B cell (primary cell): ENCODE measurements around the gene MAGEB6B. TPM values are rescaled to one million over a fixed set of nuclear protein-coding genes. Genes with fewer than 3 reads are reported as not detected.

Source experiments
- ATAC-seq: fragments of 200-7000 bp; cut with Tn5 transposase; one replicate; pipeline ENCODE4 v1.10.0; 2021; ENCODE audit warnings: low read depth, mild to moderate bottlenecking, moderate number of reproducible peaks, moderate library complexity
- CTCF ChIA-PET: fragments of 350-600 bp; sonication (Branson Sonifier 250); formaldehyde crosslinking; loops from one replicate; lab custom pipeline; 2021; ENCODE audit warnings: antibody characterized with exemption, inconsistent platforms; lab: Charles Lee
- POLR2A ChIA-PET: fragments of 350-600 bp; sonication (Branson Sonifier 250); formaldehyde crosslinking; loops from one replicate; lab custom pipeline; 2021; ENCODE audit warnings: antibody characterized with exemption; lab: Charles Lee
- DNase-seq: peaks from one replicate; pipeline ENCODE4 v3.0.0; 2013
- H2AFZ ChIP-seq: 2 replicates; pipeline ENCODE4 v1.6.1; 2012; ENCODE audit warnings: mild to moderate bottlenecking, low read depth, low read length; ENCODE audit not compliant: insufficient read depth, poor library complexity, severe bottlenecking
- H3K27ac ChIP-seq, 2 donors: 1 replicate in 1 of 2; 2 replicates in 1 of 2; pipeline ENCODE4 v1.5.1; 2012 to 2013; ENCODE audit warnings: low read length in 2 of 2, mild to moderate bottlenecking in 2 of 2, moderate library complexity in 1 of 2
- H3K27me3 ChIP-seq, 4 experiments: fragments of 200-600 bp in 1 of 4; sonication (generic) in 1 of 4; replicated peaks in 1 of 4; 1 replicate in 2 of 4; 2 replicates in 2 of 4; pipeline versions ENCODE4 v1.6.1 to v1.7.0; 2013 to 2016; ENCODE audit warnings: low read length in 3 of 4, mild to moderate bottlenecking in 2 of 4, mixed read lengths in 1 of 4, moderate library complexity in 1 of 4; ENCODE audit not compliant: insufficient read depth in 4 of 4, control insufficient read depth in 3 of 4; ENCODE audit errors: control extremely low read depth in 1 of 4
- H3K36me3 ChIP-seq, 2 experiments: replicated peaks in 1 of 2; 1 replicate in 1 of 2; 2 replicates in 1 of 2; pipeline versions ENCODE4 v1.6.1 to v1.7.1; 2013; ENCODE audit warnings: low read length in 1 of 2; ENCODE audit not compliant: insufficient read depth in 2 of 2, control insufficient read depth in 1 of 2; ENCODE audit errors: control extremely low read depth in 1 of 2, extremely low read depth in 1 of 2
- H3K4me1 ChIP-seq, 2 donors: fragments of 200-600 bp in 1 of 2; sonication (generic) in 1 of 2; 1 replicate in 1 of 2; 2 replicates in 1 of 2; pipeline versions ENCODE4 v1.5.1 to v1.6.1; 2013 to 2017; ENCODE audit warnings: low read length in 2 of 2; ENCODE audit not compliant: control insufficient read depth in 2 of 2, insufficient read depth in 2 of 2
- H3K4me2 ChIP-seq: replicated peaks from 2 replicates; pipeline ENCODE3; 2012; ENCODE audit warnings: mild to moderate bottlenecking, low read depth, low read length; ENCODE audit not compliant: poor library complexity, severe bottlenecking
- H3K4me3 ChIP-seq, 5 experiments: fragments of 200-600 bp in 1 of 5; sonication (generic) in 1 of 5; 1 replicate in 3 of 5; 2 replicates in 2 of 5; pipeline versions ENCODE4 v1.5.1 to v1.7.0; 2011 to 2016; ENCODE audit warnings: low read length in 4 of 5, mild to moderate bottlenecking in 4 of 5, low read depth in 2 of 5, control low read depth in 1 of 5, moderate library complexity in 1 of 5; ENCODE audit not compliant: insufficient read depth in 1 of 5; ENCODE audit errors: control extremely low read depth in 1 of 5, extremely low read depth in 1 of 5
- H3K79me2 ChIP-seq: fragments of 200-600 bp; sonication (generic); one replicate; pipeline ENCODE4 v1.6.0; 2016; ENCODE audit warnings: low read length; ENCODE audit not compliant: control insufficient read depth, insufficient read depth
- H3K9ac ChIP-seq: fragments of 200-600 bp; sonication (generic); 2 replicates; pipeline ENCODE4 v1.6.1; 2017; ENCODE audit warnings: mild to moderate bottlenecking, low read length, moderate library complexity
- H3K9me3 ChIP-seq, 3 donors: one replicate each; pipeline versions ENCODE4 v1.6.1 to v1.7.1; 2013; ENCODE audit warnings: low read length in 2 of 3; ENCODE audit not compliant: control insufficient read depth in 2 of 3, insufficient read depth in 1 of 3; ENCODE audit errors: control extremely low read depth in 1 of 3
- H4K20me1 ChIP-seq: 2 replicates; pipeline ENCODE4 v1.6.0; 2012; ENCODE audit warnings: mild to moderate bottlenecking, low read length; ENCODE audit not compliant: insufficient read depth, control insufficient read depth, poor library complexity, severe bottlenecking
- H3K27ac Mint-ChIP-seq: one replicate; pipeline ENCODE4 v1.8.0; 2021; ENCODE audit warnings: mixed read lengths
- H3K27me3 Mint-ChIP-seq: one replicate; pipeline ENCODE4 v1.8.0; 2021; ENCODE audit warnings: mixed read lengths
- H3K4me1 Mint-ChIP-seq: one replicate; pipeline ENCODE4 v1.8.0; 2021; ENCODE audit warnings: mixed read lengths
- H3K4me3 Mint-ChIP-seq: one replicate; pipeline ENCODE4 v1.8.0; 2021; ENCODE audit warnings: mixed read lengths
- H3K9me3 Mint-ChIP-seq: one replicate; pipeline ENCODE4 v1.8.0; 2022; ENCODE audit warnings: mixed read lengths; ENCODE audit not compliant: insufficient read depth
- EZH2 ChIP-seq: IDR thresholded peaks from 2 replicates; pipeline ENCODE4 v1.6.1; 2012; ENCODE audit warnings: borderline replicate concordance, low read depth, mild to moderate bottlenecking, moderate library complexity, low read length; ENCODE audit not compliant: insufficient read depth, poor library complexity, severe bottlenecking
- WGBS: methylation state at CpG from one replicate; pipeline ENCODE4 v1.1.5; 2013; ENCODE audit warnings: missing lambda C conversion rate; ENCODE audit not compliant: insufficient coverage; 5-methylcytosine and 5-hydroxymethylcytosine counted together
- intact Hi-C: fragments of 100-400 bp; cut with micrococcal nuclease; formaldehyde crosslinking; loops from one replicate; pipeline ENCODE4 v1.10.0; 2022
- polyA minus RNA-seq: library from RNA; depleted of rRNA, polyadenylated mRNA; stranded (reverse); fragments of >200 nt; gene quantifications from 2 replicates; pipeline ENCODE4 v1.2.3, GENCODE V29; 2012
- polyA plus RNA-seq: library from polyadenylated mRNA; depleted of rRNA; stranded (reverse); fragments of >200 nt; gene quantifications from 2 replicates; pipeline ENCODE4 v1.2.3, GENCODE V29; 2012
- total RNA-seq, 2 donors: library from RNA; stranded (reverse); fragments of 120-200 nt in 1 of 2; gene quantifications; 1 replicate in 1 of 2; 2 replicates in 1 of 2; pipeline versions ENCODE4 v1.2.3 to v1.2.4, GENCODE V29; 2013 to 2022
- TF ChIP-seq, protein P1 (sequence below): fragments of 200-600 bp; IDR thresholded peaks from one replicate; pipeline ENCODE4 v1.8.0; 2022; ENCODE audit warnings: antibody characterized with exemption, mild to moderate bottlenecking

The MAGEB6B gene, protein sequence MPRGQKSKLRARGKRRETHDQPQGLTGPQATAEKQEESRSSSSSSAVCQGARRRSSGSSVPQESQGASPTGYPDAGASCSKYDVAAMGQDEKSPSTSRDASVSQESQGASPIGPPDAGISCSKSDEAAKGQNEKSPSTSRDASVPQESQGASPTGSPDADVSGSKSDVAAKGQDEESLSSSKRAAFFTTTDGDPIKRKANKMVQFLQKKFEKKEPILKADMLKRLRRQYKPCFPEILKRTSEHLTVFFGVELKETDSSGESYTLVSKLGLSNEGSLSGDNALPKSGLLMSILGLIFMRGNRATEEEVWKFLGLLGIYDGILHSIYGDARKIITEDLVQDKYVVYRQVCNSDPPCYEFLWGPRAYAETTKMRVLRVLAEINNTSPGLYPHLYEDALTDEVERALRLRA
- not detected in 2 replicates for total RNA-seq
- total RNA-seq (2013), result not detected
- polyA plus RNA-seq, result not detected in 2 replicates
- polyA minus RNA-seq, result not detected in 2 replicates

DNA sequence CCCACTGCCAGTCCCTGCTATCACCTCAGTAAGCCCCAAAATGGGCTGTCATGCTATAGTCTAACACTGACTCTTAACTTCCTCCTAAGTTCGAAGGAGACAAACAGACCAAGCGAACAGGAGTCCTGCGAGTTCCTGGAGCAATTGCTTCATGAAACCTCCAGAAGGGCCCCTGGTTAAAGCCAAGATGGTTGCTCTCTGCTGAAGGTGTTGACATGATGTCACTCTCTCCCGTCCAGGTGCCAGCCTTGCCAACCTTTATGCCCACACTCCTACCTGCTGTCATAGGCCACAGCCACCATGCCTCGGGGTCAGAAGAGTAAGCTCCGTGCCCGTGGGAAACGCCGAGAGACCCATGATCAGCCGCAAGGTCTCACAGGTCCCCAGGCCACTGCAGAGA, at the start of gene MAGEB6B:
Gene MAGEB6B, plus strand, starts transcription at position 301 of the 400 bp plus-strand sequence. Its CDS starts 0 bp downstream, at position 301.
- CTCF ChIA-PET, result no interaction called here
- Mint-ChIP-seq H3K27me3 (no peaks in the 10 kb centered on the region), H3K4me1 (no peaks in the 10 kb centered on the region), H3K9me3 (no peaks in the 10 kb centered on the region), H3K4me3 (no peak within 1 kb of the TSS), H3K27ac (no peak within 1 kb of the TSS)
- Histone ChIP-seq H3K27ac (no peak within 1 kb of the TSS), H3K4me2 (no peak within 1 kb of the TSS), H3K36me3 (no peaks in the 10 kb centered on the region), H3K9ac (no peak within 1 kb of the TSS), H3K79me2 (no peaks in the 10 kb centered on the region), H3K4me3 (no peak within 1 kb of the TSS), H3K9me3 (peaks cover 0 to 11% (median 0%) of the 10 kb centered on the region in 3 donors), H2AFZ (no peak within 1 kb of the TSS), H4K20me1 (no peaks in the 10 kb centered on the region), H3K27me3 (no peaks in the 10 kb centered on the region), H3K4me1 (no peaks in the 10 kb centered on the region)
- DNase-seq (no peak), ATAC-seq (no peak)
- WGBS, result 99% methylated on average over 8 of the region's 10 CpGs
- intact Hi-C loops, result no loop called here
- POLR2A ChIA-PET, result no interaction called here
- TF ChIP-seq EZH2, result no peak
- TF ChIP-seq, protein P1, sequence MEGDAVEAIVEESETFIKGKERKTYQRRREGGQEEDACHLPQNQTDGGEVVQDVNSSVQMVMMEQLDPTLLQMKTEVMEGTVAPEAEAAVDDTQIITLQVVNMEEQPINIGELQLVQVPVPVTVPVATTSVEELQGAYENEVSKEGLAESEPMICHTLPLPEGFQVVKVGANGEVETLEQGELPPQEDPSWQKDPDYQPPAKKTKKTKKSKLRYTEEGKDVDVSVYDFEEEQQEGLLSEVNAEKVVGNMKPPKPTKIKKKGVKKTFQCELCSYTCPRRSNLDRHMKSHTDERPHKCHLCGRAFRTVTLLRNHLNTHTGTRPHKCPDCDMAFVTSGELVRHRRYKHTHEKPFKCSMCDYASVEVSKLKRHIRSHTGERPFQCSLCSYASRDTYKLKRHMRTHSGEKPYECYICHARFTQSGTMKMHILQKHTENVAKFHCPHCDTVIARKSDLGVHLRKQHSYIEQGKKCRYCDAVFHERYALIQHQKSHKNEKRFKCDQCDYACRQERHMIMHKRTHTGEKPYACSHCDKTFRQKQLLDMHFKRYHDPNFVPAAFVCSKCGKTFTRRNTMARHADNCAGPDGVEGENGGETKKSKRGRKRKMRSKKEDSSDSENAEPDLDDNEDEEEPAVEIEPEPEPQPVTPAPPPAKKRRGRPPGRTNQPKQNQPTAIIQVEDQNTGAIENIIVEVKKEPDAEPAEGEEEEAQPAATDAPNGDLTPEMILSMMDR, result no peak

DNA sequence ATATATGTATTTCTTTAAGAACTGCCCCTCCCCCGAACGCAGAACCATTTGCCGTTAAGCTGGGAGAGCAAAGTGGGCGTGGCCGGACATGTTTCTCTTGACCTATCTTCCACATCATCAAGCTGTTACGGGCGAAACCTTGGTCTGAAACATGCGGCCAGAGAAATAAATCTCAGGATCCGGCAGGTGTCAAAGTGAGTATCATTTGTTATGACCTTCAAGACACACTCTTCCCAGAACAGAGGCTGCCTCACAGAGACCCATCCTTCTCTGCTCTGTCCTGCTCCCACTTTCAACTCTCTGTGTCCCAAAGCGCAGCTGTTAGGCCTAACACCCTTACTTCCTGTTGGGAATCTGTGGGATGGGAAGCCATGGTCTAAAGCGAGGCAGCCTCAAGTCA, 22.1 kb upstream of the MAGEB6B start, which contains the start of gene MAGEB18:
Gene MAGEB18, plus strand, starts transcription at position 70 of the 400 bp plus-strand sequence. CDS start 643 bp downstream, outside the sequence.
- Mint-ChIP-seq H3K9me3 (peaks cover 2% of the 10 kb centered on the region), H3K4me3 (no peak within 1 kb of the TSS), H3K4me1 (no peaks in the 10 kb centered on the region), H3K27me3 (no peaks in the 10 kb centered on the region), H3K27ac (no peak within 1 kb of the TSS)
- DNase-seq, result no peak
- POLR2A ChIA-PET, result no interaction called here
- 100% methylated on average over 3 of the region's 11 CpGs for WGBS
- H3K4me3 ChIP-seq, result no peak within 1 kb of the TSS
- no peaks in the 10 kb centered on the region for H3K4me1 ChIP-seq
- H3K9me3 ChIP-seq, result no peaks in the 10 kb centered on the region
- CTCF ChIA-PET, result no interaction called here
- H3K27ac ChIP-seq, result no peak within 1 kb of the TSS
- no peaks in the 10 kb centered on the region for H3K79me2 ChIP-seq
- H3K4me2 ChIP-seq, result no peak within 1 kb of the TSS
- no peak within 1 kb of the TSS for H3K9ac ChIP-seq
- no peak within 1 kb of the TSS for H2AFZ ChIP-seq
- ATAC-seq, result no peak
- H4K20me1 ChIP-seq, result no peaks in the 10 kb centered on the region
- no peaks in the 10 kb centered on the region for H3K27me3 ChIP-seq
- TF ChIP-seq, protein P1, result no peak
- TF ChIP-seq EZH2, result no peak
- no peaks in the 10 kb centered on the region for H3K36me3 ChIP-seq
- intact Hi-C loops, result no loop called here
